HG03520 (cell line): ENCODE measurements around the gene C6orf58.
"Not testable (repeated sequence)": the region's sequence is repeated elsewhere in the genome, so short reads cannot be mapped to it uniquely, and the experiment has no call there.

Experiments used
- ATAC-seq: cut with Tn5 transposase; IDR thresholded peaks from one replicate; pipeline ENCODE4 v1.9.1; 2021; ENCODE audit warnings: mild to moderate bottlenecking, moderate library complexity; ENCODE audit not compliant: unreplicated experiment

The C6orf58 gene

GRCh38 chr6:127589135-127589534 is 12.2 kb downstream of the C6orf58 start:
- no peak for ATAC-seq

- ATAC-seq: no peak
Measured at GRCh38 chr6:127590344-127590743, 13.4 kb downstream of the C6orf58 start.

- ATAC-seq: no peak
Measured at GRCh38 chr6:127592964-127593363, 16.0 kb downstream of the C6orf58 start.

GRCh38 chr6:127593456-127593855 is 16.5 kb downstream of the C6orf58 start:
- not testable (repeated sequence) for ATAC-seq

- no peak for ATAC-seq
Measured at GRCh38 chr6:127606131-127606562, 29.2 kb downstream of the C6orf58 start.

- ATAC-seq: no peak
Measured at GRCh38 chr6:127608554-127609270, 31.7 kb downstream of the C6orf58 start.

- ATAC-seq: no peak
Measured at GRCh38 chr6:127618729-127619128, 41.8 kb downstream of the C6orf58 start.

GRCh38 chr6:127630800-127631199 is 53.8 kb downstream of the C6orf58 start:
- ATAC-seq: no peak

- no peak for ATAC-seq
Measured at GRCh38 chr6:127634178-127634577, 57.2 kb downstream of the C6orf58 start.

GRCh38 chr6:127635091-127635490 is 58.1 kb downstream of the C6orf58 start:
- ATAC-seq: no peak

- ATAC-seq: no peak
Measured at GRCh38 chr6:127637830-127638409, 60.9 kb downstream of the C6orf58 start.
